Mesendoderm (in vitro differentiated cells): Measurements from ENCODE around the gene URI1.
"Not testable (repeated sequence)": the region's sequence is repeated elsewhere in the genome, so short reads cannot be mapped to it uniquely, and the experiment has no call there.

Experiments
- DNase-seq: peaks from one replicate; pipeline ENCODE4 v3.0.0; 2013
- H2AK5ac ChIP-seq: 2 replicates; pipeline ENCODE4 v1.6.1; 2013; ENCODE audit warnings: low read length, inconsistent platforms
- H2BK120ac ChIP-seq: 2 replicates; pipeline ENCODE4 v1.6.1; 2013; ENCODE audit warnings: low read depth, mild to moderate bottlenecking, low read length, moderate library complexity, mixed read lengths
- H2BK15ac ChIP-seq: replicated peaks from 2 replicates; pipeline ENCODE4 v1.6.1; 2013; ENCODE audit warnings: low read depth, mild to moderate bottlenecking, moderate library complexity
- H2BK5ac ChIP-seq: 2 replicates; pipeline ENCODE4 v1.6.1; 2013; ENCODE audit warnings: low read length, inconsistent platforms
- H3K18ac ChIP-seq: 2 replicates; pipeline ENCODE4 v1.6.1; 2013; ENCODE audit warnings: mild to moderate bottlenecking, low read length, mixed read lengths
- H3K23ac ChIP-seq: one replicate; pipeline ENCODE4 v1.6.1; 2013; ENCODE audit warnings: low read length
- H3K27ac ChIP-seq: 2 replicates; pipeline ENCODE4 v1.5.1; 2013; ENCODE audit warnings: low read depth, mild to moderate bottlenecking, inconsistent platforms, low read length, moderate library complexity
- H3K27me3 ChIP-seq: 2 replicates; pipeline ENCODE4 v1.6.1; 2013; ENCODE audit warnings: low read length, control low read depth, mild to moderate bottlenecking, inconsistent platforms; ENCODE audit not compliant: insufficient read depth, poor library complexity
- H3K36me3 ChIP-seq: 2 replicates; pipeline ENCODE4 v1.6.1; 2013; ENCODE audit warnings: low read length, inconsistent platforms; ENCODE audit not compliant: control insufficient read depth, insufficient read depth
- H3K4ac ChIP-seq: one replicate; pipeline ENCODE4 v1.6.1; 2013; ENCODE audit warnings: low read depth, mild to moderate bottlenecking, low read length, moderate library complexity
- H3K4me1 ChIP-seq: 2 replicates; pipeline ENCODE4 v1.6.1; 2013; ENCODE audit warnings: low read depth, low read length, inconsistent platforms; ENCODE audit not compliant: control insufficient read depth
- H3K4me2 ChIP-seq: 2 replicates; pipeline ENCODE4 v1.6.1; 2013; ENCODE audit warnings: low read length
- H3K4me3 ChIP-seq: 2 replicates; pipeline ENCODE4 v1.5.1; 2013; ENCODE audit warnings: mild to moderate bottlenecking, low read length
- H3K56ac ChIP-seq: one replicate; pipeline ENCODE4 v1.6.1; 2013; ENCODE audit warnings: low read length
- H3K79me1 ChIP-seq: 2 replicates; pipeline ENCODE4 v1.6.1; 2013; ENCODE audit warnings: low read length, inconsistent platforms
- H3K79me2 ChIP-seq: 2 replicates; pipeline ENCODE4 v1.6.1; 2013; ENCODE audit warnings: mild to moderate bottlenecking, low read length; ENCODE audit not compliant: control insufficient read depth, insufficient read depth
- H3K9ac ChIP-seq: 2 replicates; pipeline ENCODE4 v1.6.1; 2013; ENCODE audit warnings: low read length, inconsistent platforms
- H4K5ac ChIP-seq: one replicate; pipeline ENCODE4 v1.6.1; 2013; ENCODE audit warnings: low read length
- H4K8ac ChIP-seq: one replicate; pipeline ENCODE4 v1.6.1; 2013; ENCODE audit warnings: low read depth, mild to moderate bottlenecking, control low read depth, low read length, moderate library complexity
- WGBS: extraction: QIAGEN DNeasy Blood & Tissue Kit; methylation state at CpG from one replicate; pipeline ENCODE4 v1.1.7; 2013; ENCODE audit warnings: low lambda C conversion rate, missing lambda C conversion rate; ENCODE audit not compliant: insufficient coverage; ENCODE audit errors: extremely low coverage; 5-methylcytosine and 5-hydroxymethylcytosine counted together

URI1 gene

DNA sequence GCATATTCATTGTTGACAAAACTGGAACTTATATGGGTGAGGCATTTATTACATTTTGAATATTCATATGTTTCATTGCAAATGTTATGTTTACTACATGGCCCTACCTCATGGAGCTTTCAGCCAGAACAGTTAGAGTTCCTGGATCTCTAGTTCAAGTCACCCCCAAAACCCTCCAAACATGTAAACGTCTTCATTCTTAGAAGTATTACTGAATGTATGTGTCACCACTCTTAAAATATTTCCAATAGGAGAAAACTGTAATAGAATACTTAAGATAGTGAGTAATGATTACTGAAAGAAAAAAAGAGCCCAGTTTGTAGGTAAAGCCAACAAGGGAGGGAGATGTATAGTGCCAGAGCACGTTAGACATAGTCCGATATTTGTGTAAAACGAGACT is 23.5 kb downstream of the URI1 start:
- Histone ChIP-seq H3K9ac (no peak overlapping the region), H2AK5ac (no peak overlapping the region), H3K36me3 (no peaks in the 10 kb centered on the region), H3K79me2 (peaks cover 47% of the 10 kb centered on the region), H3K18ac (no peak overlapping the region), H2BK5ac (no peak overlapping the region), H3K79me1 (peaks cover 4% of the 10 kb centered on the region), H3K27me3 (no peaks in the 10 kb centered on the region), H3K23ac (no peak overlapping the region), H4K8ac (no peak overlapping the region), H3K4me2 (no peak overlapping the region), H3K27ac (no peak overlapping the region), H3K4me3 (no peak overlapping the region), H3K4ac (no peak overlapping the region), H3K4me1 (no peaks in the 10 kb centered on the region), H2BK15ac (no peak overlapping the region), H4K5ac (no peak overlapping the region), H3K56ac (no peak overlapping the region), H2BK120ac (no peak overlapping the region)
- no peak for DNase-seq
- no CpG with 5 or more reads among the region's 4 CpGs for WGBS

DNA sequence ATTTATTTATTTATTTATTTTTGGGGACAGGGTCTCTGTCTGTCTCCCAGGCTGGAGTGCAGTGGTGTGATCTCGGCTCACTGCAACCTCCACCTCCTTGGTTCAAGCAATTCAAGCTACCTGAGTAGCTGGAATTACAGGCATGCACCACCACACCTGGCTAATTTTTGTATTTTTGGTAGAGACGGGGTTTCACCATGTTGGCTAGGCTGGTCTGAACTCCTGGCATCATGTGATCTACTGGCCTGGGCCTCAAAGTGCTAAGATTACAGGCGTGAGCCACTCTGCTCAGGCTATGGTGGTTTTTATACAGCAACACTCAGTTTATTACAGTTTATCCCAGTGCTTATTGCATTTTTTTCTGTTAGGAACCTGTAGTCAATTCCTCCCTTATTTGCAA is 24.1 kb downstream of the URI1 start:
- H2BK5ac ChIP-seq, H3K27ac ChIP-seq, H3K4ac ChIP-seq, H3K56ac ChIP-seq, H3K4me1 ChIP-seq, H3K79me1 ChIP-seq, H3K27me3 ChIP-seq, H3K18ac ChIP-seq, H4K8ac ChIP-seq, H2BK15ac ChIP-seq, H2BK120ac ChIP-seq, H3K4me2 ChIP-seq, H4K5ac ChIP-seq, DNase-seq, H3K4me3 ChIP-seq, H2AK5ac ChIP-seq, H3K9ac ChIP-seq, H3K36me3 ChIP-seq, H3K23ac ChIP-seq: not testable (repeated sequence)
- peaks cover 47% of the 10 kb centered on the region for H3K79me2 ChIP-seq
- no CpG with 5 or more reads among the region's 3 CpGs for WGBS

DNA sequence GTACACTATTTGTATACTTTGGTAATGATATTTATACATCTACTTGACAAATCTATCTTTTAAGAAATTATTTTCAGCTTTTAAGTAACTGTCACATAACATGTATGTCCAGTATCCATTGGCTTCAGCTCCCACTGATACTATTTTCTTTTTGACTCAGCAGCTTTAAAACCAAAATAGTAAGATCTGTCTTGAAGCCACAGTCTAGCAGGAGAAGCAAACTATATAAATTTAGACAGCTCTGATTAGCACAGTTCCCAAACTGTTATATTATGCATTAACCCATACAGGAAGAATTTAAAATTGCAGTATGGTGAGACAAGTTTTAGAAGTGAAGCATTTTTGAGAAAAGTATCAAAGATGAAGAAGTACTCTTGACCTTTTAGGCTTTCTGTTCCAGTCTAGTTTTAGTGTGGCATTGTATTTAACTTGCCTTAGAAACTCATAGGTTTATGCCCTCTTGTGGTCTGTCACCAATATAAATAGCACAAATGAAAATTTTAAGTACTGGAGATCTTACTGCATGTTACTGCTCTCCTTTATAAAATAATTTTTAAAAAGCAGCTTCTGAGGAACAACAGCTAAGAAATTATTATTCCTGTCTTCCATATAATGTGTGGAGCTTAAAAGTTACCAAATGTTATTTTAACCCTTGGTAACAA is 24.7 kb downstream of the URI1 start:
- Histone ChIP-seq H2AK5ac (no peak overlapping the region), H4K8ac (no peak overlapping the region), H3K36me3 (no peaks in the 10 kb centered on the region), H2BK5ac (no peak overlapping the region), H3K56ac (no peak overlapping the region), H3K4me2 (no peak overlapping the region), H3K4me1 (no peaks in the 10 kb centered on the region), H3K18ac (no peak overlapping the region), H3K4me3 (no peak overlapping the region), H3K4ac (no peak overlapping the region), H2BK120ac (no peak overlapping the region), H3K27me3 (no peaks in the 10 kb centered on the region), H3K27ac (no peak overlapping the region), H3K79me2 (peaks cover 47% of the 10 kb centered on the region), H2BK15ac (no peak overlapping the region), H4K5ac (no peak overlapping the region), H3K23ac (no peak overlapping the region), H3K9ac (no peak overlapping the region), H3K79me1 (peaks cover 4% of the 10 kb centered on the region)
- peak; percentile 14 for DNase-seq

DNA sequence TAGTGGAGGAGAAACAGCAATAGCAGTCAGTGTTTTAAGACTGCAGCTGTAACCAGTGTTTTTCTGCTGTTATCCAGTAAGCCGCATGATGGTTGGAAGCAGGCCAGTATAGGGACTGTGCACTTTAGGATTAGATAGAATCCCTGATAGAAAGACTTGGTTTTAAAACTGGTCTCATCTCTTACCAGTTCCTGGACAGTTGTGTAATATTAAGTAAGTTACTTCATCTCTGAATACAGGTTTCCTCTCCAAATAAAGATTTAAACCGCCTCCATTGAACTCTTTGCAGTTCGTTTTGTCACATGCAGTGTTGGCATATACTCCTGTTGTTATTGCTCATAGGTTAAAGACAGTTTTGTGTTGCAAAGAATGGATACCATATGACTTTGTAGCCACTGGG is 25.6 kb downstream of the URI1 start:
- Histone ChIP-seq H4K8ac (no peak overlapping the region), H2BK5ac (no peak overlapping the region)
- no peak for DNase-seq

DNA sequence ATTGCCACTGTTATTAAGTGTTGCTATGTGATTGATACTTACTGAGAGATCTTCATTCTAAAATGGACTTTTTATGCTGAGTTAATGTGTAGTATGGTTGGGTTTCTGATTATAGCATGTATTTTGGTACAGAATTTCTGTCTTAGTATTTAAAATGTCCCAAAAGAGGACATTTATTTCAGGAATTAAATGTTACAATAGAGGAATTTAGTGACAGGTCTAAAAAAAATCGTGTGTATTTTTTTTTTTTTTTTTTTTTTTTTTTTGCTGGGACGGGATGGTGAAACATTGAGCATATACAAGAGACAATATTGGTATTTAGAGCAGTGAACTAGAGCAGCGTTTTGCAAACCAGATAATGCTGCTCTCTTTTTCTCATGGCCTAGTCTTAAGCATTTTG is 27.9 kb downstream of the URI1 start:
- Histone ChIP-seq H4K8ac (no peak overlapping the region), H3K23ac (no peak overlapping the region), H2BK15ac (no peak overlapping the region), H3K4me2 (no peak overlapping the region), H3K79me2 (peaks cover 40% of the 10 kb centered on the region), H2AK5ac (no peak overlapping the region), H3K4me3 (no peak overlapping the region), H3K79me1 (peaks cover 2% of the 10 kb centered on the region), H3K18ac (no peak overlapping the region), H3K56ac (no peak overlapping the region), H3K4me1 (no peaks in the 10 kb centered on the region), H3K27me3 (no peaks in the 10 kb centered on the region), H2BK5ac (no peak overlapping the region), H3K27ac (no peak overlapping the region), H2BK120ac (no peak overlapping the region), H3K9ac (no peak overlapping the region), H3K4ac (no peak overlapping the region), H4K5ac (no peak overlapping the region), H3K36me3 (no peaks in the 10 kb centered on the region)
- no peak for DNase-seq
- 100% methylated on average over 1 of the region's 3 CpGs for WGBS

More for the DNA sequence above, 25.6 kb downstream of the URI1 start:
- no peaks in the 10 kb centered on the region for H3K27me3 ChIP-seq
- H3K18ac ChIP-seq = no peak overlapping the region
- H3K79me2 ChIP-seq = peaks cover 47% of the 10 kb centered on the region
- H3K27ac ChIP-seq = no peak overlapping the region
- no peak overlapping the region for H2AK5ac ChIP-seq
- H2BK15ac ChIP-seq = no peak overlapping the region
- H2BK120ac ChIP-seq = no peak overlapping the region
- no peaks in the 10 kb centered on the region for H3K36me3 ChIP-seq
- H3K56ac ChIP-seq = no peak overlapping the region
- H3K23ac ChIP-seq = no peak overlapping the region
- peaks cover 4% of the 10 kb centered on the region for H3K79me1 ChIP-seq
- H3K4me2 ChIP-seq = no peak overlapping the region
- H3K4ac ChIP-seq = no peak overlapping the region
- no CpG with 5 or more reads among the region's 3 CpGs for WGBS
- no peak overlapping the region for H4K5ac ChIP-seq
- no peak overlapping the region for H3K9ac ChIP-seq
- no peak overlapping the region for H3K4me3 ChIP-seq
- H3K4me1 ChIP-seq = no peaks in the 10 kb centered on the region

DNA sequence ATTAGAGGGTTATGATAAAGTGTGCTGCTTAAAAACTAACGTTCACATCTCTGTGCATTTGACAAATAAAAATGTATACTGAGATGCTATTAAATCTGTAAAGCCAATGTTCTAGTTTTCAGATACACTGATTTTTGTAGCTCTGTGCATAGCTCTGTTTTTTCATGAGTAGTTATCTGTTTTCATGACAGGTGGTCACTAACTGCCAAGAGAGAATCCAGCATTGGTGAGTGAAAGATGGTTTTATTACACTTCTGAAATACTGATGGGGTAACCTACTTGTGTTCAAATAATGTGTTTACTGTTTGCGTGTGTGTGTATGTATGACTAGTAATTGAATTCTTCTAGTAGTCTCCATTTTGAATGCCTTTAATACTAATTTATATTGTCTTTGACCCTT is 29.0 kb downstream of the URI1 start:
- Histone ChIP-seq H3K27ac (no peak overlapping the region), H3K79me2 (peaks cover 32% of the 10 kb centered on the region), H2BK5ac (no peak overlapping the region), H3K36me3 (no peaks in the 10 kb centered on the region), H2BK120ac (no peak overlapping the region), H2BK15ac (no peak overlapping the region), H3K4me3 (no peak overlapping the region), H3K4ac (no peak overlapping the region), H2AK5ac (no peak overlapping the region), H4K8ac (no peak overlapping the region), H3K4me2 (no peak overlapping the region), H4K5ac (no peak overlapping the region), H3K79me1 (peaks cover 2% of the 10 kb centered on the region), H3K18ac (no peak overlapping the region), H3K27me3 (no peaks in the 10 kb centered on the region), H3K56ac (no peak overlapping the region), H3K4me1 (no peaks in the 10 kb centered on the region), H3K9ac (no peak overlapping the region), H3K23ac (no peak overlapping the region)
- DNase-seq = no peak
- no CpG with 5 or more reads among the region's 2 CpGs for WGBS
